AG09319 (cell line): ENCODE results near the gene TATDN2.

Experiments used
- DNase-seq: peaks from one replicate; pipeline ENCODE4 v3.0.0-alpha.2; 2010; ENCODE audit warnings: low read depth; ENCODE audit errors: extremely low read depth
- CTCF ChIP-seq: IDR thresholded peaks from 2 replicates; pipeline ENCODE4 v1.5.1; 2011; ENCODE audit warnings: low read depth, mild to moderate bottlenecking, inconsistent platforms, low read length, moderate library complexity

Gene TATDN2

GRCh38 chr3:10215578-10216368 lies 32.5 kb upstream of the TATDN2 start:
- no peak for TF ChIP-seq CTCF
- no peak for DNase-seq

GRCh38 chr3:10217359-10217758 lies 30.9 kb upstream of the TATDN2 start:
- TF ChIP-seq CTCF: no peak
- DNase-seq: no peak

GRCh38 chr3:10219737-10220136 lies 28.5 kb upstream of the TATDN2 start:
- no peak for TF ChIP-seq CTCF
- no peak for DNase-seq

- no peak for DNase-seq
- no peak for TF ChIP-seq CTCF
These were observed 24.3 kb upstream of the TATDN2 start for GRCh38 chr3:10223676-10224639.

GRCh38 chr3:10224794-10225665 lies 23.2 kb upstream of the TATDN2 start:
- peak; percentile 87 for TF ChIP-seq CTCF
- no peak for DNase-seq

GRCh38 chr3:10226293-10226692 lies 22.0 kb upstream of the TATDN2 start:
- TF ChIP-seq CTCF: no peak
- DNase-seq: no peak
